Activated CD8-positive, alpha-beta memory T cell treated with anti-CD3 and anti-CD28 coated beads for 36 hours (primary cell): ENCODE results near the gene BIN1. TPM values are rescaled to one million over a fixed set of nuclear protein-coding genes. Genes with fewer than 3 reads are reported as not detected.
"Not testable (repeated sequence)": the region's sequence is repeated elsewhere in the genome, so short reads cannot be mapped to it uniquely, and the experiment has no call there.

Experiments used
- CTCF ChIA-PET: fragments of 350-600 bp; sonication (Branson Sonifier 250); formaldehyde crosslinking; loops from one replicate; lab custom pipeline; 2021; ENCODE audit warnings: antibody characterized with exemption; lab: Charles Lee
- POLR2A ChIA-PET: fragments of 350-600 bp; sonication (Branson Sonifier 250); formaldehyde crosslinking; loops from one replicate; lab custom pipeline; 2021; ENCODE audit warnings: antibody characterized with exemption; lab: Charles Lee
- total RNA-seq, 2 experiments: library from RNA; stranded (reverse); gene quantifications; one replicate each; pipeline ENCODE4 v1.2.3, GENCODE V29; 2021

BIN1 gene
- total RNA-seq, 2 experiments from 2014 or later: 82.9 to 83.8 TPM

GRCh38 chr2:127137225-127137624, 30.3 kb upstream of the BIN1 start:
- ChIA-PET CTCF (no interaction called here), POLR2A (no interaction called here)

GRCh38 chr2:127134833-127135830, 28.2 kb upstream of the BIN1 start:
- ChIA-PET POLR2A (no interaction called here), CTCF (no interaction called here)

- POLR2A ChIA-PET: no interaction called here
- CTCF ChIA-PET: no interaction called here
Observed at GRCh38 chr2:127134235-127134634, 27.3 kb upstream of the BIN1 start.

- ChIA-PET CTCF (interaction anchor here (0.6 kb wide), 1 partner anchor 39 kb away, joined by 5 read pairs; no protein-coding TSS in a partner anchor), POLR2A (no interaction called here)
Observed at GRCh38 chr2:127133793-127134192, 26.8 kb upstream of the BIN1 start.

GRCh38 chr2:127130421-127130820, 23.5 kb upstream of the BIN1 start:
- CTCF ChIA-PET: no interaction called here
- POLR2A ChIA-PET: no interaction called here

GRCh38 chr2:127129937-127130336, 23.0 kb upstream of the BIN1 start:
- POLR2A ChIA-PET: no interaction called here

GRCh38 chr2:127128445-127128904, 21.5 kb upstream of the BIN1 start:
- POLR2A ChIA-PET: no interaction called here

More at GRCh38 chr2:127129937-127130336, 23.0 kb upstream of the BIN1 start:
- CTCF ChIA-PET: no interaction called here

GRCh38 chr2:127125821-127126220, 18.9 kb upstream of the BIN1 start:
- POLR2A ChIA-PET: no interaction called here
- CTCF ChIA-PET: no interaction called here

More at GRCh38 chr2:127128445-127128904, 21.5 kb upstream of the BIN1 start:
- CTCF ChIA-PET: no interaction called here

- POLR2A ChIA-PET: no interaction called here
- CTCF ChIA-PET: no interaction called here
Observed at GRCh38 chr2:127124426-127124825, 17.5 kb upstream of the BIN1 start.

GRCh38 chr2:127122361-127123027, 15.5 kb upstream of the BIN1 start:
- ChIA-PET CTCF (no interaction called here), POLR2A (no interaction called here)

- CTCF ChIA-PET: no interaction called here
Observed at GRCh38 chr2:127121776-127122176, 14.8 kb upstream of the BIN1 start.

GRCh38 chr2:127121353-127121752, 14.4 kb upstream of the BIN1 start:
- CTCF ChIA-PET: no interaction called here

More at GRCh38 chr2:127121776-127122176, 14.8 kb upstream of the BIN1 start:
- POLR2A ChIA-PET: no interaction called here

GRCh38 chr2:127120408-127120807, 13.5 kb upstream of the BIN1 start:
- POLR2A ChIA-PET: not testable (repeated sequence)

More at GRCh38 chr2:127121353-127121752, 14.4 kb upstream of the BIN1 start:
- POLR2A ChIA-PET: no interaction called here

GRCh38 chr2:127118467-127118866, 11.5 kb upstream of the BIN1 start:
- ChIA-PET POLR2A (no interaction called here), CTCF (no interaction called here)

More at GRCh38 chr2:127120408-127120807, 13.5 kb upstream of the BIN1 start:
- CTCF ChIA-PET: not testable (repeated sequence)

- ChIA-PET POLR2A (no interaction called here), CTCF (no interaction called here)
Observed at GRCh38 chr2:127118038-127118437, 11.1 kb upstream of the BIN1 start.

GRCh38 chr2:127117603-127118002, 10.6 kb upstream of the BIN1 start:
- POLR2A ChIA-PET: no interaction called here
- CTCF ChIA-PET: no interaction called here

GRCh38 chr2:127115471-127116199, 8.7 kb upstream of the BIN1 start:
- POLR2A ChIA-PET: no interaction called here
- CTCF ChIA-PET: no interaction called here

GRCh38 chr2:127110985-127111384, 4.0 kb upstream of the BIN1 start:
- ChIA-PET CTCF (no interaction called here), POLR2A (no interaction called here)

GRCh38 chr2:127108090-127108523, 1.2 kb upstream of the BIN1 start:
- ChIA-PET POLR2A (no interaction called here), CTCF (no interaction called here)
